ENCODE results near the gene MFAP4.

The MFAP4 gene

GRCh38 chr17:19368229-19368628 is 18.8 kb downstream of the MFAP4 start:
- DNase-seq (ENCODE audit: low read depth) = no peak
- H3K4me3 ChIP-seq (ENCODE audit: low read depth, low read length) = no peak overlapping the region
- TF ChIP-seq CTCF (IDR thresholded peaks at IDR 0.05; ENCODE audit: low read depth, low read length, missing control alignments) = no peak
- in situ Hi-C loops (cut with HindIII; ENCODE audit: low sequenced_read_pairs) = loop anchor here (10.0 kb wide), 1 partner anchor 157 kb away; no protein-coding TSS in a partner anchor

GRCh38 chr17:19366637-19366972 is 20.4 kb downstream of the MFAP4 start:
- no peak for DNase-seq (ENCODE audit: low read depth)
- in situ Hi-C loops (cut with HindIII; ENCODE audit: low sequenced_read_pairs) = loop anchor here (10.0 kb wide), 1 partner anchor 158 kb away; no protein-coding TSS in a partner anchor
- TF ChIP-seq CTCF (IDR thresholded peaks at IDR 0.05; ENCODE audit: low read depth, low read length, missing control alignments) = no peak
- H3K4me3 ChIP-seq (ENCODE audit: low read depth, low read length) = no peak overlapping the region

- in situ Hi-C loops (cut with HindIII; ENCODE audit: low sequenced_read_pairs) = loop anchor here (10.0 kb wide), 1 partner anchor 159 kb away; no protein-coding TSS in a partner anchor
- no peak for TF ChIP-seq CTCF (IDR thresholded peaks at IDR 0.05; ENCODE audit: low read depth, low read length, missing control alignments)
- no peak overlapping the region for H3K4me3 ChIP-seq (ENCODE audit: low read depth, low read length)
- no peak for DNase-seq (ENCODE audit: low read depth)
Observed at GRCh38 chr17:19365833-19366636, 21.0 kb downstream of the MFAP4 start.

GRCh38 chr17:19365499-19365817 is 21.5 kb downstream of the MFAP4 start:
- in situ Hi-C loops (cut with HindIII; ENCODE audit: low sequenced_read_pairs) = loop anchor here (10.0 kb wide), 1 partner anchor 159 kb away; no protein-coding TSS in a partner anchor
- TF ChIP-seq CTCF (IDR thresholded peaks at IDR 0.05; ENCODE audit: low read depth, low read length, missing control alignments) = no peak
- DNase-seq (ENCODE audit: low read depth) = no peak
- H3K4me3 ChIP-seq (ENCODE audit: low read depth, low read length) = no peak overlapping the region

- no peak for TF ChIP-seq CTCF (IDR thresholded peaks at IDR 0.05; ENCODE audit: low read depth, low read length, missing control alignments)
- no peak for DNase-seq (ENCODE audit: low read depth)
- no peak overlapping the region for H3K4me3 ChIP-seq (ENCODE audit: low read depth, low read length)
- in situ Hi-C loops (cut with HindIII; ENCODE audit: low sequenced_read_pairs) = loop anchor here (5.0 to 10.0 kb wide), 4 partner anchors 67 to 397 kb away; no protein-coding TSS in a partner anchor
Observed at GRCh38 chr17:19364699-19365498, 22.1 kb downstream of the MFAP4 start.

GRCh38 chr17:19363460-19364035 is 23.4 kb downstream of the MFAP4 start:
- H3K4me3 ChIP-seq (ENCODE audit: low read depth, low read length) = no peak overlapping the region
- DNase-seq (ENCODE audit: low read depth) = no peak
- TF ChIP-seq CTCF (IDR thresholded peaks at IDR 0.05; ENCODE audit: low read depth, low read length, missing control alignments) = no peak
- in situ Hi-C loops (cut with HindIII; ENCODE audit: low sequenced_read_pairs) = loop anchor here (5.0 to 10.0 kb wide), 4 partner anchors 69 to 399 kb away; no protein-coding TSS in a partner anchor

All from astrocyte of the cerebellum (primary cell).